Measurements from ENCODE around the gene INSYN2A.

INSYN2A gene

GRCh38 chr10:127196282-127197153 is at the start of gene INSYN2A:
Gene INSYN2A, minus strand, starts transcription at chr10:127196591. Its CDS starts 20,196 bp downstream, at chr10:127176395.
- no peak for DNase-seq

GRCh38 chr10:127245456-127245855 is 49.1 kb upstream of the INSYN2A start:
- no peak for DNase-seq

GRCh38 chr10:127243490-127244272 is 47.3 kb upstream of the INSYN2A start:
- peak; percentile 28 for DNase-seq

- no peak for DNase-seq
Observed at GRCh38 chr10:127242914-127243313, 46.5 kb upstream of the INSYN2A start.

GRCh38 chr10:127236266-127236665 is 39.9 kb upstream of the INSYN2A start:
- DNase-seq = no peak

- no peak for DNase-seq
Observed at GRCh38 chr10:127234306-127234800, 38.0 kb upstream of the INSYN2A start.

GRCh38 chr10:127228195-127228787 is 31.9 kb upstream of the INSYN2A start:
- no peak for DNase-seq

GRCh38 chr10:127227663-127228062 is 31.3 kb upstream of the INSYN2A start:
- DNase-seq = no peak

- no peak for DNase-seq
Observed at GRCh38 chr10:127227027-127227426, 30.6 kb upstream of the INSYN2A start.

GRCh38 chr10:127221281-127221680 is 24.9 kb upstream of the INSYN2A start:
- DNase-seq = no peak

GRCh38 chr10:127218658-127219057 is 22.3 kb upstream of the INSYN2A start:
- DNase-seq = no peak

- no peak for DNase-seq
Observed at GRCh38 chr10:127216786-127217185, 20.4 kb upstream of the INSYN2A start.

- DNase-seq = no peak
Observed at GRCh38 chr10:127216274-127216673, 19.9 kb upstream of the INSYN2A start.

GRCh38 chr10:127215866-127216265 is 19.5 kb upstream of the INSYN2A start:
- no peak for DNase-seq

- DNase-seq = no peak
Observed at GRCh38 chr10:127210936-127211466, 14.6 kb upstream of the INSYN2A start.

GRCh38 chr10:127207081-127207480 is 10.7 kb upstream of the INSYN2A start:
- DNase-seq = no peak

- no peak for DNase-seq
Observed at GRCh38 chr10:127203067-127203466, 6.7 kb upstream of the INSYN2A start.

- DNase-seq = no peak
Observed at GRCh38 chr10:127200646-127201045, 4.3 kb upstream of the INSYN2A start.

GRCh38 chr10:127198721-127199120 is 2.3 kb upstream of the INSYN2A start:
- no peak for DNase-seq

- DNase-seq = peak; percentile 49
Observed at GRCh38 chr10:127198307-127198706, 1.9 kb upstream of the INSYN2A start.

GRCh38 chr10:127197154-127197432 is 702 bp upstream of the INSYN2A start:
- no peak for DNase-seq

- no peak for DNase-seq
Observed at GRCh38 chr10:127195571-127196281, 665 bp downstream of the INSYN2A start.

GRCh38 chr10:127195041-127195506 is 1.3 kb downstream of the INSYN2A start:
- DNase-seq = no peak

Measured in 8988T (cell line).